ENCODE results near the gene AP1S2.

The AP1S2 gene

DNA sequence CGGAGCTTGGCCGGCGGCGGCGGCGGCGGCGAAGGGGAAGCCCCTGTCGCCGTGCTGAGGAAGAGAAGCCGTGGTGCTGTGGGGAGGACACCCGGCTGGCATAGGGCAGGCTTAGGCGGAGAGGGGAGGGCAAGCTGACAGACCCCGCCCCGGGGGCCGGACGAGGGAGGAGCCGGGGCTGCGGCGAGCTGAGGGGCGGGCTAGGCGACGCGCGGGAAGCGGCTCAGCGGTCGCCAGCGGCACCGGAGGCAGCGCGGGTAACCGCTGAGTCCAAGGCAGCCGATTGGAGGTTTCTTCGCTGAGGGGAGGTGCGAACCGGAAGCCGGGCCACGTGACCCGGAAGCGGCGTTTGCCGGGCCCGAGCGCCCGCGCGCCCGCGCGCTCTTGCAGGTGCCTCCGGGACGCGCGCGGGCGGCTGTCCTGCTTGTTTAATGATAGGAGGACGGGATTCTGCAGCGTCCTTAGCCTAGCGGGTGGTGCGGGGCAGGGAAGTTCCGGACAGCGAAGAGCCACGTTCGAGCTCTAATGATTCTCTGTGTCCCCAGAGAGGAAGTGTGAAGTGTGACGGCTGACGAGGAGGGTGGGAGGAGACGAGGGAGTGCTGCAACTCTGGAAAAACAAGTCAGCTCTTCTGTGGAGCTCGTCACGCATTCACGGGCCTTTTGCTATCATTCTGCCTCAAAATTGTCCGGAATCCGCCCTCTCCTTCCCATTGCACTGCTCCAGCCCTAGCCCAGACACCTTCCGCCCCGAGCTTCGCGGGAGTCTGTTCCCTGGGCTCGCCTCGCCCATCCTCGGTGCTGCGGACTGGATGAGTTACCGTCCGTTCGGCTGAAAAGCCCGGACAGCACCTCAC, at the start of gene AP1S2:
Gene AP1S2 (minus strand): TSS at position 102 of the 856 bp plus-strand sequence. CDS start 2,289 bp downstream, outside the sequence.
- DNase-seq (ENCODE audit: low read depth) = peak; percentile 91
- H3K4me3 ChIP-seq (replicated peaks; ENCODE audit: low read depth, low read length) = peak within 1 kb of the TSS; percentile 61

DNA sequence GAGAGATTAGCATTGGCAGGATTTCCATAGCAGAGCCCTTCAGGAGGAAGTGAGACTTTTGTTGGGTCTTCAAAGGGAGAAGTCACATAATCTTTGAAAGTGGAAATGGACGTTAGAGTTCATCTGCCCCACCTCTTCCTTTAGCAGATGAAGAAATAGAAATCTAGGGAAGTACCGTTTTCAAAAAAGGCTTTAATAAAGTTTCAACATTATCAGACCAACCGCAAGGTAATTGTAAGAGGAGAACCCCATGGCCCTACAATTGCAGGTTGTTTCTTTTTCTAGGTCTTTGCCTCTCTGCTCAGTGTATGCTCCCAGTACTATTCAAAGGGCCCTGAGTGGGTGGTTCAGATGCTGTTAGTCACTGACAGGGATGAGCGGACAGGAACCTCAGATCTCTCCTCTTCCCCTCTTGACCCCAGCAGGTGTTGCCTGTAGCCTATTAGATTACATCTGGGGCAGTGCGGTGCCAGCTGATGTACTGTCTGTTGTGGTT, 48.6 kb upstream of the AP1S2 start:
- no peak overlapping the region for H3K4me3 ChIP-seq (replicated peaks; ENCODE audit: low read depth, low read length)
- TF ChIP-seq, protein P1, sequence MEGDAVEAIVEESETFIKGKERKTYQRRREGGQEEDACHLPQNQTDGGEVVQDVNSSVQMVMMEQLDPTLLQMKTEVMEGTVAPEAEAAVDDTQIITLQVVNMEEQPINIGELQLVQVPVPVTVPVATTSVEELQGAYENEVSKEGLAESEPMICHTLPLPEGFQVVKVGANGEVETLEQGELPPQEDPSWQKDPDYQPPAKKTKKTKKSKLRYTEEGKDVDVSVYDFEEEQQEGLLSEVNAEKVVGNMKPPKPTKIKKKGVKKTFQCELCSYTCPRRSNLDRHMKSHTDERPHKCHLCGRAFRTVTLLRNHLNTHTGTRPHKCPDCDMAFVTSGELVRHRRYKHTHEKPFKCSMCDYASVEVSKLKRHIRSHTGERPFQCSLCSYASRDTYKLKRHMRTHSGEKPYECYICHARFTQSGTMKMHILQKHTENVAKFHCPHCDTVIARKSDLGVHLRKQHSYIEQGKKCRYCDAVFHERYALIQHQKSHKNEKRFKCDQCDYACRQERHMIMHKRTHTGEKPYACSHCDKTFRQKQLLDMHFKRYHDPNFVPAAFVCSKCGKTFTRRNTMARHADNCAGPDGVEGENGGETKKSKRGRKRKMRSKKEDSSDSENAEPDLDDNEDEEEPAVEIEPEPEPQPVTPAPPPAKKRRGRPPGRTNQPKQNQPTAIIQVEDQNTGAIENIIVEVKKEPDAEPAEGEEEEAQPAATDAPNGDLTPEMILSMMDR (IDR thresholded peaks at IDR 0.05; ENCODE audit: low read length, missing control alignments) = no peak
- DNase-seq (ENCODE audit: low read depth) = no peak

More for the DNA sequence above, at the start of gene AP1S2:
- TF ChIP-seq, protein P1 (IDR thresholded peaks at IDR 0.05; ENCODE audit: low read length, missing control alignments) = no peak

DNA sequence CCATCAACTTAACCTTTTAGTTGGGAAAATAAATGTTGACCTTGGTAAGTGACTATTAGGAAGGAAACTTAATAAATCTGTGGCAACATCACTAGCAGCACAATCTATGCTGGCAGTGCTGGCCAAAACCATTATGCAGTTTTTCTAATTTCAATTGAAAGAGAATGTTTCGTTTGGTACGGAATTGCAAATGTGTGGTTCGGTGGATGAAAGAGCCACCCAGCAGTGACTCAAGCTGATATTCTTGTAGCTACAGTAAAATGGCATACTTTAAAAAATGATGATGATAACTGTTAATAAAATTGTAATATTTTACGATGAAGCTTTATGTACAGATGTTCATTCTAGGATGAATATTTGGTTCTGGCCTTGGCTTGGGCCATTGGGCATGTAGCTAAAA, 40.7 kb upstream of the AP1S2 start:
- TF ChIP-seq, protein P1 (IDR thresholded peaks at IDR 0.05; ENCODE audit: low read length, missing control alignments) = no peak
- no peak overlapping the region for H3K4me3 ChIP-seq (replicated peaks; ENCODE audit: low read depth, low read length)
- DNase-seq (ENCODE audit: low read depth) = no peak

DNA sequence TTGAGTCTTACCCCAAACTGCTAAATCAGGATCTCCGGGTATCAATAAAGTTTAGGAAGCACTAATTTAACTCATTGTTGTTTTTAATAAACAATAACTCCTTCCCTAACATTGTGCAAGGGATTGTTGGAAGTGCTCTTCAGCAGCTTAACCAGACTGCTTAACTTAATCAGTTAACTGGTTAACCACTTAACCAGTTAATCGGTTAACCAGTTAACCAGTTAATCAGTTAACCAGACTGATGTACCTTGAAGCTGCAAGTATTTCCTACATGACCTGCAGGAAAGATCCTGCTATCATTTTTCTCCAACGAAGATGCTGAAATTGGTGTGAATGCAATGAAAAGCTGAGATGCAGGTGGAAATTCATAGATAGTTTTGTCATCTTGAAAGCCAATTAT, 40.1 kb upstream of the AP1S2 start:
- TF ChIP-seq, protein P1 (IDR thresholded peaks at IDR 0.05; ENCODE audit: low read length, missing control alignments) = no peak
- DNase-seq (ENCODE audit: low read depth) = no peak
- H3K4me3 ChIP-seq (replicated peaks; ENCODE audit: low read depth, low read length) = no peak overlapping the region

DNA sequence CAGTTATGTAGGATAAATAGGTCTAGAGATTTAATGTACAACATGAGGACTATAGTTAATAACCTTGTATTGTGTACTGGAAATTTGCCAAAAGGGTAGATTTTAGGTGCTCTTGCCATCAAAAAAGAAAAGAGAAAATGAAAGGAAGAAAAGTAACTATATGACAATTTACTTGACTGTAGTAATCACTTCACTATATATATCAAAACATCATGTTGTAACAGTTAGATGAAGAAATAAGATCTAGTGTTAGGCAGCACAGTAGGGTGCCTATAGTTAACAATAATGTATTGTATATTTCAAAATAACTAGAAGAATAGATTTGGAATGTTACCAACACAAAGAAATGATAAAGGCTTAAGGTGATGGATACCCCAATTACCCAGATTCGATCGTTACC, 35.9 kb upstream of the AP1S2 start:
- TF ChIP-seq, protein P1 (IDR thresholded peaks at IDR 0.05; ENCODE audit: low read length, missing control alignments) = no peak
- no peak overlapping the region for H3K4me3 ChIP-seq (replicated peaks; ENCODE audit: low read depth, low read length)
- DNase-seq (ENCODE audit: low read depth) = no peak

DNA sequence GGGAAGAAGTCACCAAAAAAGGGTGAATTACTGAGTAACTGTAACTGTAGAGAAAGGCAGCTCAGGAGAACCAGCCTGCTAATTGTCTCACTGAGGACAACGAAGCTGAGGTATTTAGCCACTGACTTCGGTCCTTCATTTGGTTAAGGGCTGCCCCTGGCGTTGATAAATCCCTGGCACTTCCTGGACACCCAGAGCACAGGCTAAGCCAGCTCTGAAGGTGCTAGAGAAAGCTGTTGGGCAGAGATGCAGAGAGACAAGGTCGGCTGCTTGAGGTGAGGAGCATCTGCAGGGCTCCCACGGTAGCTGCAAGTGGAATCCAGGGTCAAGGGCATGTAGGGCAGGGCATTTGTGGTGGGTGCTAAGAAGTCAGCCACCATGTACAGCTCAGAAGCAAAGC, 33.4 kb upstream of the AP1S2 start:
- H3K4me3 ChIP-seq (replicated peaks; ENCODE audit: low read depth, low read length) = no peak overlapping the region
- DNase-seq (ENCODE audit: low read depth) = no peak
- TF ChIP-seq, protein P1 (IDR thresholded peaks at IDR 0.05; ENCODE audit: low read length, missing control alignments) = no peak

DNA sequence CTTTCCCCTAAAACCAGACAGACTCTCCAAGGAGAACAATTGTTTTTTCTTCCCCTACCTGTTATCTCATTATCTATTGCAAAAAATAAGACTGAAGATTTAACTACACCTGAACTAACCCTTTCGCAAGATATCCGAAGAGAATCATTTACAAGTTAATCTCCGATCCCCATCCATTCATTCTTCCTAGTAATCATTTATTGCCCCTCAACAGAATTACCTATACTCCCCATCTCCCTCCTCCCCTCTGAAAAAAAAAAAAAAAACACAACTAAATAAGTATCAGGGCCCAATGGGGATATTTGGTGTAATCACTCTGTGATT, 28.9 kb upstream of the AP1S2 start:
- TF ChIP-seq, protein P1 (IDR thresholded peaks at IDR 0.05; ENCODE audit: low read length, missing control alignments) = no peak
- no peak for DNase-seq (ENCODE audit: low read depth)
- no peak overlapping the region for H3K4me3 ChIP-seq (replicated peaks; ENCODE audit: low read depth, low read length)

Data from fibroblast of pulmonary artery (primary cell).